C1 segment of cervical spinal cord (tissue), 14 donors: ENCODE data around the gene LRSAM1.

ENCODE experiments used
- DNase-seq, 14 donors: peaks; one replicate each; lab custom pipeline; 2025; lab: John Stamatoyannopoulos, UW

LRSAM1 gene

DNA sequence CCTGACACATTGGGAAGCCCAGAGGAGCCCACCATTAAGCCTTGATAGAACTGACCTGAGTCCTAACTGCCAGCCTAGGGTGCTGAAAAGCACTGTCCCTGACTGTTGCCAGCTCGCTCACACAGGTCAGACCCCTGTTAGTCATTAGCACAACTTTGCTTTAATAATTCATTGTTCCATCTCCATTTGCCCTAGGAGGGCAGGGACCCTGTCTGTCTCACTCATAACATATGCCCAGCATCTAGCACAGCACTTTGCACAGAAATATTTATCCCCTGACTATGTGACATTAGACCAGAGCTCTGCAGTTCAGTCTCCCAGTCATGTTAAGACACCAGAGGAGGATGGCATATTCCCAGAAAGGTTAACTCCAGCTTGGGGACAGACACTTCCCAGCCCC is 99.0 kb downstream of the LRSAM1 start:
- no peak for DNase-seq

DNA sequence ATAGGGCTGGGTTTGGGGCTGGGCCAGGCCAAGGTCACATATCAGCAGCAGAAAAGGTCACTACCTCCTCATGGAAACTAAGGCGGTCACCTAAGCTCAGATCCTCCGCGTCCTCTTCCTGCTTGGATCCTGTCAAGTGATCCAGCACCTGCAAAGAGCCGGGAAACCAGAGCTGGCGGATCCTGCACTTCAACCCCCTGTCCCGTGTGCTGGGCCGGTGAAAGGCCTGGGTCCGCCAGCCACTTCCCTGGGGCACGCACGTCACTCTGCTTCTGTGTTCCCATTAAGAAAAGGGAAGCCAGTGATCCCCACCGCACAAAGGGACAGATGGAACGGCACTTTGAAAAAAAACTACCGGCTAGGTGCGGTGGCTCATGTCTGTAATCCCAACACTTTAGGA is 99.4 kb downstream of the LRSAM1 start:
- DNase-seq, result no peak
